Measurements from ENCODE around the gene KHSRP.

Gene KHSRP

GRCh38 chr19:6392221-6393073 lies 32.2 kb downstream of the KHSRP start:
- DNase-seq = no peak

GRCh38 chr19:6387372-6387771 lies 37.2 kb downstream of the KHSRP start:
- no peak for DNase-seq

- no peak for DNase-seq
These were observed 40.2 kb downstream of the KHSRP start for GRCh38 chr19:6384381-6384780.

GRCh38 chr19:6383188-6383587 lies 41.4 kb downstream of the KHSRP start:
- DNase-seq = no peak

- no peak for DNase-seq
These were observed 43.4 kb downstream of the KHSRP start for GRCh38 chr19:6381030-6381750.

- no peak for DNase-seq
These were observed 44.9 kb downstream of the KHSRP start for GRCh38 chr19:6379744-6380143.

GRCh38 chr19:6378486-6378885 lies 46.1 kb downstream of the KHSRP start:
- no peak for DNase-seq

- DNase-seq = no peak
These were observed 46.6 kb downstream of the KHSRP start for GRCh38 chr19:6378041-6378440.

GRCh38 chr19:6376512-6377190 lies 48.0 kb downstream of the KHSRP start:
- no peak for DNase-seq

GRCh38 chr19:6375411-6376010 lies 49.1 kb downstream of the KHSRP start, which contains the start of gene PSPN:
Gene PSPN, minus strand, starts transcription at chr19:6375933. Its CDS starts 84 bp downstream, at chr19:6375849.
- DNase-seq = no peak

- DNase-seq = no peak
These were observed 49.8 kb downstream of the KHSRP start for GRCh38 chr19:6374711-6375410.

GRCh38 chr19:6374161-6374709 lies 50.4 kb downstream of the KHSRP start:
- no peak for DNase-seq

GRCh38 chr19:6373813-6374108 lies 50.9 kb downstream of the KHSRP start:
- no peak for DNase-seq

GRCh38 chr19:6373096-6373812 lies 51.4 kb downstream of the KHSRP start:
- peak; percentile 100 for DNase-seq

GRCh38 chr19:6372594-6373095 lies 52.0 kb downstream of the KHSRP start, which contains the start of gene ALKBH7:
Gene ALKBH7, plus strand, starts transcription at chr19:6372794. Its CDS starts 27 bp downstream, at chr19:6372821.
- peak; percentile 98 for DNase-seq

GRCh38 chr19:6364353-6364752 lies 60.3 kb downstream of the KHSRP start:
- no peak for DNase-seq
